ENCODE results near the gene SORBS1.

SORBS1 gene

GRCh38 chr10:95538412-95538811, 22.8 kb downstream of the SORBS1 start:
- DNase-seq = no peak

GRCh38 chr10:95537542-95537927, 23.6 kb downstream of the SORBS1 start:
- no peak for DNase-seq

GRCh38 chr10:95536894-95537541, 24.2 kb downstream of the SORBS1 start:
- DNase-seq = no peak

- no peak for DNase-seq
Measured at GRCh38 chr10:95536017-95536416, 25.2 kb downstream of the SORBS1 start.

- no peak for DNase-seq
Measured at GRCh38 chr10:95535526-95535925, 25.6 kb downstream of the SORBS1 start.

GRCh38 chr10:95533590-95533989, 27.6 kb downstream of the SORBS1 start:
- DNase-seq = no peak

GRCh38 chr10:95532536-95532935, 28.6 kb downstream of the SORBS1 start:
- DNase-seq = no peak

- DNase-seq = no peak
Measured at GRCh38 chr10:95531994-95532399, 29.2 kb downstream of the SORBS1 start.

GRCh38 chr10:95531058-95531809, 29.9 kb downstream of the SORBS1 start:
- no peak for DNase-seq

GRCh38 chr10:95530561-95530960, 30.6 kb downstream of the SORBS1 start:
- no peak for DNase-seq

- DNase-seq = no peak
Measured at GRCh38 chr10:95530029-95530428, 31.1 kb downstream of the SORBS1 start.

- no peak for DNase-seq
Measured at GRCh38 chr10:95526044-95526443, 35.1 kb downstream of the SORBS1 start.

- DNase-seq = no peak
Measured at GRCh38 chr10:95525033-95525418, 36.1 kb downstream of the SORBS1 start.

- DNase-seq = no peak
Measured at GRCh38 chr10:95524358-95525032, 36.7 kb downstream of the SORBS1 start.

- DNase-seq = no peak
Measured at GRCh38 chr10:95522117-95522516, 39.1 kb downstream of the SORBS1 start.

GRCh38 chr10:95520617-95521016, 40.6 kb downstream of the SORBS1 start:
- no peak for DNase-seq

- no peak for DNase-seq
Measured at GRCh38 chr10:95518455-95519452, 42.4 kb downstream of the SORBS1 start.

GRCh38 chr10:95517536-95518454, 43.4 kb downstream of the SORBS1 start:
- DNase-seq = no peak

GRCh38 chr10:95516774-95517373, 44.3 kb downstream of the SORBS1 start:
- DNase-seq = no peak

- no peak for DNase-seq
Measured at GRCh38 chr10:95513941-95514392, 47.2 kb downstream of the SORBS1 start.

- no peak for DNase-seq
Measured at GRCh38 chr10:95513008-95513589, 48.1 kb downstream of the SORBS1 start.
